GM10248 (cell line): ENCODE results near the gene WDR48.

Source experiments
- CTCF ChIA-PET: fragments of 300-600 bp; sonication (Branson Sonifier 250); formaldehyde crosslinking; extraction: SDS; loops from one replicate; lab custom pipeline; 2021; ENCODE audit warnings: antibody characterized with exemption; lab: Yijun Ruan, JAX
- POLR2A ChIA-PET: fragments of 350-650 bp; sonication (Branson Sonifier 250); formaldehyde crosslinking; extraction: SDS; loops from one replicate; lab custom pipeline; 2020; ENCODE audit warnings: antibody characterized with exemption; lab: Yijun Ruan, JAX
- DNase-seq: peaks from one replicate; pipeline ENCODE4 v3.0.0; 2012; ENCODE audit errors: extremely low spot score
- CTCF ChIP-seq: IDR thresholded peaks from 2 replicates; pipeline ENCODE4 v1.5.1; 2012; ENCODE audit warnings: mild to moderate bottlenecking, low read depth; ENCODE audit errors: extremely low read depth, missing control alignments, control extremely low read depth

Gene WDR48

GRCh38 chr3:39097716-39098472, 46.1 kb downstream of the WDR48 start:
- DNase-seq, result no peak
- ChIA-PET POLR2A (no interaction called here), CTCF (interaction anchor here (1.2 to 2.0 kb wide), 4 partner anchors 10 to 191 kb away, joined by 3 to 6 read pairs (median 4); no protein-coding TSS in a partner anchor)
- TF ChIP-seq CTCF, result no peak

GRCh38 chr3:39098473-39099000, 46.7 kb downstream of the WDR48 start:
- no peak for TF ChIP-seq CTCF
- POLR2A ChIA-PET, result no interaction called here
- CTCF ChIA-PET, result interaction anchor here (2.0 kb wide), 1 partner anchor 190 kb away, joined by 6 read pairs; no protein-coding TSS in a partner anchor
- DNase-seq, result no peak

GRCh38 chr3:39099242-39099641, 47.4 kb downstream of the WDR48 start:
- POLR2A ChIA-PET, result no interaction called here
- DNase-seq, result no peak
- CTCF ChIA-PET, result no interaction called here
- TF ChIP-seq CTCF, result no peak

- ChIA-PET CTCF (interaction anchor here (1.5 to 1.6 kb wide), 4 partner anchors 8 to 191 kb away, joined by 3 to 10 read pairs (median 6); no protein-coding TSS in a partner anchor), POLR2A (no interaction called here)
- no peak for TF ChIP-seq CTCF
- DNase-seq, result no peak
Measured at GRCh38 chr3:39099738-39100499, 48.1 kb downstream of the WDR48 start.

GRCh38 chr3:39100500-39100886, 48.7 kb downstream of the WDR48 start:
- CTCF ChIA-PET, result interaction anchor here (1.0 to 1.6 kb wide), 5 partner anchors 8 to 191 kb away, joined by 3 to 10 read pairs (median 5); no protein-coding TSS in a partner anchor

More at GRCh38 chr3:39100500-39100886, 48.7 kb downstream of the WDR48 start:
- TF ChIP-seq CTCF, result no peak
- POLR2A ChIA-PET, result no interaction called here
- DNase-seq, result no peak
